H1 (cell line): Measurements from ENCODE around the gene HECTD1. TPM values are rescaled to one million over a fixed set of nuclear protein-coding genes. Genes with fewer than 3 reads are reported as not detected.

Source experiments
- CTCF ChIA-PET: fragments of 300-600 bp; sonication (Branson Sonifier 250); formaldehyde crosslinking; loops from one replicate; lab custom pipeline; 2021; ENCODE audit not compliant: partially characterized antibody; lab: Charles Lee
- POLR2A ChIA-PET: fragments of 300-600 bp; sonication (Branson Sonifier 250); formaldehyde crosslinking; loops from one replicate; lab custom pipeline; 2021; ENCODE audit warnings: inconsistent platforms; ENCODE audit not compliant: partially characterized antibody; lab: Charles Lee
- DNase-seq, 2 experiments: peaks; one replicate each; pipeline versions ENCODE4 v3.0.0 to v3.0.0-alpha.2; 2010 to 2022; ENCODE audit warnings: low spot score in 2 of 2, low read depth in 1 of 2, mixed read lengths in 1 of 2
- FAIRE-seq: peaks from 2 replicates; lab custom pipeline; 2011; peaks lifted over from hg19 to GRCh38; lab: Jason Lieb, UNC
- H2AFZ ChIP-seq: 2 replicates; pipeline ENCODE4 v1.8.1; 2012; ENCODE audit warnings: low read length, inconsistent platforms
- H2AK5ac ChIP-seq: 2 replicates; pipeline ENCODE4 v1.6.1; 2013; ENCODE audit warnings: low read depth, low read length
- H2BK120ac ChIP-seq: replicated peaks from 2 replicates; pipeline ENCODE3; 2013; ENCODE audit warnings: low read depth, low read length, inconsistent platforms
- H2BK12ac ChIP-seq: 2 replicates; pipeline ENCODE4 v1.6.1; 2013; ENCODE audit warnings: low read depth, low read length
- H2BK15ac ChIP-seq: 2 replicates; pipeline ENCODE4 v1.6.1; 2013; ENCODE audit warnings: low read length
- H2BK20ac ChIP-seq: 2 replicates; pipeline ENCODE4 v1.6.1; 2013; ENCODE audit warnings: low read length
- H2BK5ac ChIP-seq: 2 replicates; pipeline ENCODE4 v1.6.1; 2013; ENCODE audit warnings: low read depth, low read length
- H3K14ac ChIP-seq: 2 replicates; pipeline ENCODE4 v1.6.1; 2013; ENCODE audit warnings: inconsistent platforms; ENCODE audit not compliant: insufficient read length
- H3K18ac ChIP-seq: 2 replicates; pipeline ENCODE4 v1.6.1; 2013; ENCODE audit warnings: low read length; ENCODE audit errors: extremely low read depth
- H3K23ac ChIP-seq: 2 replicates; pipeline ENCODE4 v1.6.1; 2013; ENCODE audit warnings: inconsistent platforms; ENCODE audit not compliant: insufficient read length
- H3K23me2 ChIP-seq: 2 replicates; pipeline ENCODE4 v1.6.1; 2013; ENCODE audit warnings: low read depth, low read length
- H3K27ac ChIP-seq: 2 replicates; pipeline ENCODE4 v1.6.1; 2011; ENCODE audit warnings: low read depth, low read length, inconsistent platforms
- H3K27me3 ChIP-seq, 4 experiments: replicated peaks in 1 of 4; 1 replicate in 1 of 4; 2 replicates in 3 of 4; pipeline versions ENCODE4 v1.6.1 to v1.8.1; 2011 to 2013; ENCODE audit warnings: low read length in 3 of 4, mild to moderate bottlenecking in 3 of 4, inconsistent platforms in 2 of 4, mixed read lengths in 2 of 4, moderate library complexity in 1 of 4; ENCODE audit not compliant: control insufficient read depth in 3 of 4, insufficient read depth in 3 of 4; ENCODE audit errors: extremely low read depth in 1 of 4
- H3K36me3 ChIP-seq, 4 experiments: 2 replicates each; pipeline versions ENCODE4 v1.6.1 to v1.8.1; 2011 to 2013; ENCODE audit warnings: mild to moderate bottlenecking in 4 of 4, low read length in 3 of 4, moderate library complexity in 2 of 4, control low read depth in 1 of 4, inconsistent platforms in 1 of 4; ENCODE audit not compliant: insufficient read depth in 4 of 4, control insufficient read depth in 2 of 4
- H3K4ac ChIP-seq: replicated peaks from 2 replicates; pipeline ENCODE3; 2013; ENCODE audit warnings: low read length, low read depth, mixed read lengths, inconsistent platforms; ENCODE audit not compliant: insufficient read length
- H3K4me1 ChIP-seq, 4 experiments: replicated peaks in 1 of 4; 1 replicate in 1 of 4; 2 replicates in 3 of 4; pipeline versions ENCODE4 v1.6.1 to v1.8.1; 2011 to 2013; ENCODE audit warnings: low read length in 3 of 4, inconsistent platforms in 2 of 4, mixed read lengths in 1 of 4; ENCODE audit not compliant: insufficient read depth in 4 of 4, control insufficient read depth in 3 of 4
- H3K4me2 ChIP-seq, 2 experiments: 2 replicates each; pipeline versions ENCODE4 v1.6.1 to v1.8.1; 2011 to 2013; ENCODE audit warnings: low read depth in 2 of 2, low read length in 2 of 2, control low read depth in 1 of 2, inconsistent platforms in 1 of 2, mild to moderate bottlenecking in 1 of 2; ENCODE audit not compliant: insufficient read depth in 1 of 2
- H3K4me3 ChIP-seq, 4 experiments: fragments of 200-600, 300-600 bp in 1 of 4; sonication (generic), shearing (Covaris generic), sonication (Bioruptor Twin) in 1 of 4; 2 replicates each; pipeline versions ENCODE4 v1.5.1 to v1.8.1; 2011 to 2016; ENCODE audit warnings: low read length in 4 of 4, low read depth in 3 of 4, control low read depth in 2 of 4, inconsistent platforms in 2 of 4, mild to moderate bottlenecking in 2 of 4, mixed read lengths in 1 of 4, moderate library complexity in 1 of 4; ENCODE audit not compliant: insufficient read depth in 2 of 4; ENCODE audit errors: extremely low read depth in 1 of 4
- H3K56ac ChIP-seq: replicated peaks from 2 replicates; pipeline ENCODE3; 2013; ENCODE audit warnings: low read depth, mild to moderate bottlenecking, mixed read lengths, low read length, inconsistent platforms; ENCODE audit not compliant: insufficient read length
- H3K79me1 ChIP-seq: 2 replicates; pipeline ENCODE4 v1.6.1; 2013; ENCODE audit warnings: low read depth, low read length, control low read depth
- H3K79me2 ChIP-seq, 2 experiments: 2 replicates each; pipeline versions ENCODE4 v1.6.1 to v1.8.1; 2012 to 2013; ENCODE audit warnings: low read length in 2 of 2, mild to moderate bottlenecking in 2 of 2, inconsistent platforms in 1 of 2; ENCODE audit not compliant: insufficient read depth in 2 of 2, control insufficient read depth in 1 of 2
- H3K9ac ChIP-seq, 4 experiments: replicated peaks in 1 of 4; 1 replicate in 1 of 4; 2 replicates in 3 of 4; pipeline versions ENCODE4 v1.6.1 to v1.8.1; 2011 to 2013; ENCODE audit warnings: low read depth in 3 of 4, low read length in 3 of 4, control low read depth in 2 of 4, mild to moderate bottlenecking in 2 of 4, moderate library complexity in 2 of 4, inconsistent platforms in 1 of 4; ENCODE audit errors: extremely low read depth in 1 of 4
- H3K9me3 ChIP-seq, 2 experiments: 2 replicates each; pipeline versions ENCODE4 v1.6.1 to v1.8.1; 2012 to 2013; ENCODE audit warnings: mild to moderate bottlenecking in 2 of 2, moderate library complexity in 2 of 2, control low read depth in 1 of 2, inconsistent platforms in 1 of 2, low read depth in 1 of 2, low read length in 1 of 2, mixed read lengths in 1 of 2; ENCODE audit not compliant: insufficient read depth in 2 of 2
- H4K20me1 ChIP-seq, 2 experiments: replicated peaks in 1 of 2; 2 replicates each; pipeline versions ENCODE3 to v1.8.1; 2011 to 2013; ENCODE audit warnings: inconsistent platforms in 2 of 2, low read length in 2 of 2, mild to moderate bottlenecking in 1 of 2; ENCODE audit not compliant: insufficient read depth in 2 of 2, control insufficient read depth in 1 of 2
- H4K5ac ChIP-seq: 2 replicates; pipeline ENCODE4 v1.6.1; 2013; ENCODE audit warnings: low read length, low read depth, mixed read lengths, inconsistent platforms; ENCODE audit not compliant: insufficient read length
- H4K8ac ChIP-seq: 2 replicates; pipeline ENCODE4 v1.8.0; 2013; ENCODE audit warnings: mild to moderate bottlenecking, moderate library complexity, low read length, inconsistent platforms; ENCODE audit not compliant: insufficient read depth; ENCODE audit errors: extremely low read depth
- H4K91ac ChIP-seq: replicated peaks from 2 replicates; pipeline ENCODE3; 2013; ENCODE audit warnings: low read length, mixed read lengths, inconsistent platforms; ENCODE audit not compliant: insufficient read length
- BACH1 ChIP-seq: IDR thresholded peaks from 2 replicates; pipeline ENCODE4 v1.6.1; 2012; ENCODE audit warnings: low read length, improper control_type of control experiment
- HDAC2 ChIP-seq, 2 experiments: fragments of 300-600 bp in 1 of 2; sonication (generic) in 1 of 2; IDR thresholded peaks; 2 replicates each; pipeline ENCODE4 v1.6.1; 2011 to 2012; ENCODE audit warnings: low read depth in 2 of 2, low read length in 2 of 2, mild to moderate bottlenecking in 2 of 2, moderate library complexity in 2 of 2, borderline replicate concordance in 1 of 2, inconsistent platforms in 1 of 2
- PHF8 ChIP-seq: fragments of 200-600 bp; sonication (generic); conservative IDR thresholded peaks from 2 replicates; pipeline ENCODE4 v1.7.1; 2012; ENCODE audit warnings: low read depth, mild to moderate bottlenecking, inconsistent platforms, low read length, moderate library complexity
- TAF1 ChIP-seq: IDR thresholded peaks from 2 replicates; pipeline ENCODE4 v1.6.1; 2011; ENCODE audit warnings: mild to moderate bottlenecking, low read depth, low read length
- WGBS, 2 experiments: shearing (Covaris generic) in 1 of 2; methylation state at CpG; one replicate each; pipeline versions ENCODE4 v1.1.6 to v1.1.7; 2013 to 2015; ENCODE audit warnings: low lambda C conversion rate in 2 of 2, mixed read lengths in 2 of 2, inconsistent platforms in 1 of 2, low coverage in 1 of 2, missing lambda C conversion rate in 1 of 2; ENCODE audit not compliant: insufficient replicate concordance in 2 of 2, insufficient coverage in 1 of 2, insufficient read length in 1 of 2; ENCODE audit errors: extremely low coverage in 1 of 2, missing lambda C conversion rate in 1 of 2; 5-methylcytosine and 5-hydroxymethylcytosine counted together
- polyA plus RNA-seq, 7 experiments: library from polyadenylated mRNA; depleted of rRNA in 3 of 7; stranded (reverse) in 5 of 7; unstranded in 2 of 7; fragments of >200 nt in 5 of 7; fragments of 200-250 nt in 2 of 7; gene quantifications; 1 replicate in 5 of 7; 2 replicates in 1 of 7; 4 replicates in 1 of 7; pipeline versions ENCODE4 v1.2.1 to v1.2.3, GENCODE V29; 2011 to 2013; ENCODE audit warnings: missing spikeins in 2 of 7, mixed read lengths in 2 of 7
- total RNA-seq: library from RNA; stranded (reverse); fragmentation: NEBNext Ultra II Directional; extraction: Animal tissue kit (Norgen Biotek cat#: 25700); gene quantifications from 2 replicates; pipeline ENCODE4 v1.2.1, GENCODE V29; 2021

HECTD1 gene
- total and polyA plus RNA-seq, 2 of the 8 experiments (the other 6 are each of a cell fraction or from before 2014, with no cell fraction given), result 44.7 to 105 TPM

DNA sequence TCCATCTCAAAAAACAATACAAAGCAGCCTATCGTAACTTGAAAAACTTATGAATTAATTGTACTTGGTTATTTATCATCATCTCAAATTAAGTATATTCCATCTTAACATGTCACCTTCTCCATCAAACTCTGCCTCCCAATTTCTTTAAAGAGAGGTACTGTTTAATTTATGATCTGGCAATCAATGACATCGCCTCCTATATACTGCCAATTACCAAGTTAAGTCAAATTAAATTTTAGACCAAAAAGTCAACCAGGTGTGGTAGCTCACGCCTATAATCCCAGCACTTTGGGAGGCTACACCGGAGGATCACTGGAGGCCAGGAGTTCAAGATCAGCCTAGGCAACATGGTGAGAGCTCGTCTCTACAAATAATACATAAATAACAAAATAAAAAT lies 37.7 kb downstream of the HECTD1 start:
- Histone ChIP-seq H3K14ac (no peak overlapping the region), H3K79me1 (no peaks in the 10 kb centered on the region), H2BK5ac (no peak overlapping the region), H3K4me2 (no peak overlapping the region), H3K18ac (no peak overlapping the region), H2BK20ac (no peak overlapping the region), H3K27me3 (no peaks in the 10 kb centered on the region), H4K8ac (no peak overlapping the region), H2BK120ac (no peak overlapping the region), H3K27ac (no peak overlapping the region), H3K23ac (no peak overlapping the region), H3K4me1 (no peaks in the 10 kb centered on the region), H3K9ac (no peak overlapping the region), H2AFZ (no peak overlapping the region), H3K56ac (no peak overlapping the region), H2BK12ac (no peak overlapping the region), H3K79me2 (no peaks in the 10 kb centered on the region), H4K5ac (no peak overlapping the region), H2BK15ac (no peak overlapping the region), H3K36me3 (peaks cover 4 to 56% (median 22%) of the 10 kb centered on the region in 4 experiments; a peak in 7 of 8 replicates), H4K20me1 (no peaks in the 10 kb centered on the region), H2AK5ac (no peak overlapping the region), H3K4ac (no peak overlapping the region), H3K23me2 (no peaks in the 10 kb centered on the region), H3K4me3 (no peak overlapping the region), H3K9me3 (no peaks in the 10 kb centered on the region), H4K91ac (no peak overlapping the region)
- POLR2A ChIA-PET, result interaction anchor here (1.9 kb wide), 1 partner anchor 38 kb away, joined by 4 read pairs; the partner anchor contains the start of gene HECTD1
- DNase-seq (no peak), FAIRE-seq (no peak)
- WGBS, 2 experiments, result 91% methylated on average over 5 of the region's 5 CpGs; no CpG with 5 or more reads in 1 of the 2 experiments
- CTCF ChIA-PET, result interaction anchor here (0.7 kb wide), 1 partner anchor 10 kb away, joined by 3 read pairs; no protein-coding TSS in a partner anchor
- no peak for TF ChIP-seq BACH1
- no peak for TF ChIP-seq TAF1
- no peak for TF ChIP-seq PHF8
- TF ChIP-seq HDAC2 (IDR thresholded peaks at IDR 0.05; ENCODE audit: borderline replicate concordance in 1 of 2, low read depth in 2 of 2, low read length in 2 of 2), result no peak
